Measurements from ENCODE around the gene MAD1L1.
"Not testable (repeated sequence)": the region's sequence is repeated elsewhere in the genome, so short reads cannot be mapped to it uniquely, and the experiment has no call there.

Gene MAD1L1

DNA sequence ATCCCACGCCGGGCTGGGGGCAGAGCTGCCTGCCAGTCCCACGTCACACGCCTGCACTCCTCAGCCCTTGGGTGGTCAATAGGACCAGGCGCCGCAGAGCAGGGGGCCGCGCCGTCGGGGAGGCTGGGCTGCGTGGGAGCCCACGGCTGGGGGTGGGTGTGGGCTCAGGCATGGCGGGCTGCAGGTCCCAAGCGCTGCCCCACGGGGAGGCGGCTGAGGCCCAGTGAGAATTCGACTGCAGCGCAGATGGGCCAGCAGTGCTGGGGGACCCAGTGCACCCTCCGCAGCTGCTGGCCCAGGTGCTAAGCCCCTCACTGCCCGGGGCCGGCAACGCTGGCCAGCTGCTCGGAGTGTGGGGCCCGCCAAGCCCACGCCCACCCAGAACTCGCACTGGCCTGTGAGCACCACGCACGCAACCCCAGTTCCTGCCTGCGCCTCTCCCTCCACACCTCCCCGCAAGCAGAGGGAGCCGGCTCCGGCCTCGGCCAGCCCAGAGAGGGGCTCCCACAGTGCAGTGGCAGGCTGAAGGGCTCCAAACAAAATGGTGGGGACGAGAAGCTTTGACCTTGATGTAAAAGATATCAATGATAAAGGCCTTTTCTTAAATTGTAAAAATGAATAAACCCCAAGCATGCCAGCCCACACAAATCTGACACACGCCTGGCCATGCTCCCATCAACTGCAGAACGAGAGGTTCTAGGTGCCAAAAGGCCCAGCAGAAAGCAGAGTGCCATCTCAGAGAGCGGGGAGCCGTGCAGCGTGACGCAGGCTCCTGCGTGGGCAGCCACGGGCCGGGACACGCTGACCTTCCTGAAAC is 255.5 kb downstream of the MAD1L1 start:
- no peak for DNase-seq

DNA sequence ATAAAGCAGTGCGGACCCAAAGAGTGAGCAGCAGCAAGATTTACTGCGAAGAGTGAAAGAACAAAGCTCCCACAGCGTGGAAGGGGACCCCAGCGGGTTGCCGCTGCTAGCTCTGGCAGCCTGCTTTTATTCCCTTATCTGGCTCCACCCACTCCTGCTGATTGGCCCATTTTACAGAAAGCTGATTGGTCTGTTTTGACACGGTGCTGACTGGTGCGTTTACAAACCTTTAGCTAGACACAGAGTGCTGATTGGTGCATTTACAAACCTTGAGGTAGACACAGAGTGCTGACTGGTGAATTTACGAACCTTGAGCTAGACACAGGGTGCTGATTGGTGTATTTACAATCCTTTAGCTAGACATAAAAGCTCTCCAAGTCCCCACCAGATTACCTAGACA is 256.2 kb downstream of the MAD1L1 start:
- not testable (repeated sequence) for DNase-seq

DNA sequence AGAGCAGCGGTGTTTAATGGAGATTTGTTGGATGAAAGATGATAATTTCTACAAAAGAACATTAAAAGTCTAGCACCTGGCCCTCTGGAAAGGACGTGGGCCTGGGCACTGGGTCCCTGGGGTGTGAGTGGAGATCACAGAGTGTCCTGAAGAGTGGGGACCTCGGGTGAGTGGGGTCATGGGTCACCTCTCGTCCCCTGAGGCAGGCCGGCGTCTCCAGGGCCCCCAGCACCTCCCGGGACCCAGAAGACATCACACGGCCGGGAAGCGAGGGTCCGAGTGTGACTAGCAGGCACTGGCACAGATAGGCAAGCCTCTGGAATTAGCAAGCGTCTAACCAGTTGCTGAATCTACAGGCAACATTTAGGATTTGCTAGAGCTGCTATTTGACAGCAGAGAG is 257.2 kb downstream of the MAD1L1 start:
- DNase-seq = no peak

DNA sequence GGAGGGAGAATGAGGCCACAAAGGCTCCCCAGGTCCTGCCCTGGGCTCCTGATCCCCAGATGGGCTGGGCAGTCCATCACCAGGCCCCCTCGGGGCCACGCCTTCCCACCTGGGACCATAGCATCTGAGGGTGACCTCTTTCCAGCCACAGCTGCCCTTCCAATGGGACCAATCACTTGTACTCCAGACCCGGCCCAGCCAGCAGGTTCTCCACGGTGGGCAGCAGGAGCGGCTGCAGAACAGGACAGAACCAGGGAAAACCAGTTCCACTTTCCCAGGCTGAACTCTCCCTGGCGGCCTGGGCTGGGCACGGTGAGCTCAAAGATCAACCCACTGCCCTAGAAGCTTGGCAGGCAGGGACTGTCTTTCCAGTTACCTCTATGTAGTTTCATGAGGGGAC is 257.6 kb downstream of the MAD1L1 start:
- no peak for DNase-seq

DNA sequence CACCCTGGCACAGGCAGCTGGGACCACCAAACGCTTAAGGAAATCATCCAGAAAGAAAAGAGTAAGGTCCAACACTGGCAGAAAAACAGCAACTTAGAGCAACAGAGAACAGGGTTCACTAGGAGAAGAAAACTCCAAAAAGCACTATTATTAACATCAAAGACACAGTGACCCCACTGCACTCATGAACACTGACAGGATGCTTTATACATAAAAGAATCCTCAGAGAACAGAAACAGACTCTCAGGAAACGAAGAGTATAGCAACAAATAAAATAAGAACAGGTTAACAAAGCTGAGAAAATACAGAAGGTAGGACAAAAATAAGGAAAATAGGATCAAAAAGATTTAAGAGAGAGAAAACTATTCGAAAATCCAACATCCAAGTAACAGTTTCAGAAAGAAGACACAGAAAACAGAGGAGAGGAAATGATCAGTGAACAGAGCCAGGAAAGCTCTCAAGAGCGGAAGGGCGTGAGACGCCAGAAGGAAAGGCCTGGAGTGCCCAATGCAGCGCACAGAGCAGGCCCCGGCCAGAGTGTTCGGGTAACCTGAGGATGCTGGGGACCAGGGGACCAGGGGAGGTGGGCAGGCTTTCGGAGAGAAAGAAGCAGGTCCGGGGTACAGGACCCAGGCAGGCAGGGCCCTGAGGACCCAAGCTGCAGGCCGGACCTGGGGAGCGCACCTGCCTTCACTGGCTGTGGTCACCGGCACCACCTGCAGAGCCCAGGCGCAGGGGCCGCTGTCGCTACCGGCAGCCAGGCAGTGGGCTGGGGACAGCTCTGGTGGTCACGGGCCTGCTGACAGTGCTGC is 258.2 kb downstream of the MAD1L1 start:
- no peak for DNase-seq

DNA sequence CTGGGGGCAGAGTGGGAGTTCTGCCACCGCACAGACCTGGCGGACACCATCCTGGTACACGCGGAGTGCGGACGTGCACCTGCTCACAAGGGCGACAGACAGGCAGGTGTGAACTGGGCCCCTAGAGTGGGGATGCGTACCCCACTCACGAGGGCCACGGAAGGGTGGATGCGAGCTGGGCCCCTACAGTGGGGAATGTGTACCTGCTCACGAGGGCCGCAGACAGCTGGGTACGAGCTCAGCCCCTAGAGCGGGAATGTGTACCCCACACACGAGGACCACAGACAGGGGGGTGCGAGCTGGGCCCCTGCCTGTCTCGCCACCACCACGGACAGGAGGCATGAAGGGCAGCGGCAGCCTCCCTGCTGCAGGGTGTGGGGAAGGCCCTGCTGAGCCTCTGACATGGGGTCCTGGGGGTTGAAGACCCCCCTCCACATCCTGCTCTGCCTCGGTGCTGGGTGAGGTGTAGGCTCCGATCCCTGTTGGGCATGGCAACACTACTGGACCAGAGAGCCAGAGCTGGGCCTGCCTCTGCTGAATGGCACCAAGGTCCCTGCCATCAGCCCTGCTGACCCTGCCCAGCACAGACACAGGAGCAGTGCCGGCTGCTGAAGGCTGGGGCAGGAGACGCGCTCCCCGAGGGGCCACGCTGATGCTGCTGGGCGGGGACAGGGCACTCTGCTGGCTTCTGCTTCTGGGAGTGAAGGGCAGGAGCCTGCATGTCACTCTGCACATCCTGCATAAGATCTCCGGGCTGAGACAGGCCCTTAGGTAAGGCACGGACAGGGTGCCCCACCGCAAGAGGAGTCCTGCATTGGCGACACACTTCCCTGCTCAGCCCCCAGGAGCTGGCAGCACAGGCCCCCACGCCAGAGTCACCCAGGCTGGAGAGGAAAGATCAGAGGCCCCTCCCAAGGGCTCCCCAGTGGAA is 259.2 kb downstream of the MAD1L1 start:
- no peak for DNase-seq

DNA sequence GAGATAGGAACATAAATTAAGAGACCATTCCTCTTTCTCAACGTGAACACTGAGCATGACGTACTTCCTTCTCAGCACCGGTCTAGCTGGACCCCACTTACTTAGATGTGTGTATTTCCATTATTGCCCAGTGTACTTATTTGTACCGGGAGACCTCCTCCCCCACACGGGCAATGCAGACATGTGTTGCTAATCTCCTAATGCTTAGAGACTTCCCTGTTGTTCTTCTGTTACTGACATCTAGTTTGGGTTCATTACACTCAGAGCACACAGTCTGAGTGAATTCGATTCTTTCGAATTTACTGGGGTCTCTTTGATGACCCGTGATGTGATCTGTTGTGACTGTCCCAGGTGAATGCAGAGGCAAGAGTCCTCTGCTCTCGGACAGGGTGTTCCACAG is 260.0 kb downstream of the MAD1L1 start:
- no peak for DNase-seq

DNA sequence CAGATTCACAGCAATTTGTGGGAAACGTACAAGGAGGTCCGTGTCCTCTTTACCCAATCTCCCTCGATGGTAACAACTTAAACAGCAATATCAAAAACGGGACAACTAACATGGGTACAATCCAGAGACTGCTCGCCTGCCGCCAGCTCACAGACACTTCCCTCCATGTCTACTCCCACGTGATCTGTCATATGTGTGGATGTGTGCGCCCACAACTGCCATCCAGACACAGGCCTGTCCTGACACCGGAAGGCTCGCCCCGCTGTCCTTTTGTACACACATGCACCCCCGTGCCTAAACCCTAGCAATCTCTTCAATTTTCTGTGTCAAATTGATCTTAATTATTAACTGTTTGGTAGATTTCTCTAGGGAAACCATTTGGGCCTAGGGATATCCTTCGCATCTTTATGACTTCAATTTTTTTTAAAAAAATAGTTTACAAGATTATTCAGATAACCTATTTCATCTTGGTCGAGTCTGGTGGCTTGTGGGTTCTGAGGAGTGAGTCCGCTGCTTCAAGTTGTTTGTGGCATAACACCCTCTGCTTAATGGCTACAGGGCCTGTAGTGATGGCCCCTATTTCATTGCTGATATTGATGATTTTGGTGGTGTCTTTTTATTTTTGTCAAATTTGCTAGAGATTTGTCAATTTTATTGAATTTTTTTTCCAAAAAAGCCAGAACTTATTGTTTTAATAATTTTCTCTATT is 260.6 kb downstream of the MAD1L1 start:
- no peak for DNase-seq

DNA sequence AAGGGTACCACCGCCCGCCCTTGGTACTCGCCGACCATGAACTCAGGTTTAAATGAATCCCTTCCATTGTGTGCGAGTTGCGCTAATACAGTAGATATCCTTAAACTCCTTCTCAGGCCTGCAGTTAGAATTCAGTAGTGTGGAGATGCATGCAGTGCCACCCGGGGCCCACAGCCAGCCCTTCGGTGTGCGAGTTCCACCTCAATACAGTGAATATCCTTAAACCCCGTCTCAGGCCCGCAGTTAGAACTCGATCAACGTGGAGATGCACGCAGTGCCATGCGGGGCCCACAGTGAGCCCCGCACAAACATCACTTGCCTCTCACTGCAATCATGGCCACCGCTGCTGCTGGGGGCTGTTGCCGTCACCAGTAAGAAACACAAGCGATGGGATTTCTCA is 261.9 kb downstream of the MAD1L1 start:
- no peak for DNase-seq

DNA sequence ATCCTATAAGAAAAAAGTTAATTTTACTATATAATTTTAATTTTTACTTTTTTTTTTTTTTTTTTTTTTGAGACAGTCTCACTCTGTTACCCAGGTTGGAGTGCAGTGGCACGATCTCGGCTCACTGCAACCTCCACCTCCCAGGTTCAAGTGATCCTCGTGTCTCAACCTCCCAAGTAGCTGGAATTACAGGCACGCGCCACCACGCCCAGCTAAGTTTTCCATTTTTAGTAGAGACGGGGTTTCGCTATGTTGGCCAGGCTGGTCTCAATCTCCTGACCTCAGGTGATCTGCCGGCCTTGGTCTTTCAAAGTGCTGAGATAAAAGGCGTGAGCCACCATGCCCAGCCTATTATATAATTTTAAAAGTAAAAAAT is 262.5 kb downstream of the MAD1L1 start:
- not testable (repeated sequence) for DNase-seq

DNA sequence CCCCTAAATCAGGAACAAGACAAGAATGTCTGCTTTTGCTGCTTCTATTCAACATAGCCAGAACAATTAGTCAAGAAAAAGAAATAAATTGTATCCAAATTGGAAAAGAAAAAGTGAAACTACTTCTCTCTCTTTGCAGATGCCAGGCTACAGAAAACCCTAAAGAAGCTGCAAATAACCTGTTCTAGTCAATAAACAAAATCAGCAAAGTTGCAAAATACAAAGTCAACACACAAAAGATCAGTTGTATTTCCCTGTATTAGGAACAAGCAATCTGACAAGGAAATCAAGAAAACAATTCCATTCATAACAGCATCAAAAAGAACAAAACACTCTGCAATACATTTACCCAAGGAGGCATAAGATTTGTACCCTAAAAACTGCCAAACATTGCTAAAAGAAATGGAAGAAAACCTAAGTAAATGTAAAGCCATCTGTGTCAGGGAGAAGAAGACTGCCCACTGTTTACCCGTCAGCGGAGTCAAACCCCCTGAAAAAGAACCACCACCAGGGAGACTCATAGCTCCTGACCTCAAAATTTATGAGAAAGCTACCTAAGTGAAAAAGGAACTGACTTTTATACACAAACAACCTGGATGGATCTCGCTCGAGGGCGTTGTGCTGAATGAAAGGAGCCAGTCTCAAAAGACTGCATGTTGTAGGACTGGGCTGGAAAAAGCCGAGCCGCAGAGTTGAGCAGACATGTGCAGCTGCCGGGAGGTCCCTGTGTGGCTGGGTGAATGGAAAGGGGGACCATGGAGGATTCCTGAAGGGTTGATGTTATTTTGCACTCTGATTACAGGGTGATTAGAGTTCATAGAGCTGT is 263.1 kb downstream of the MAD1L1 start:
- no peak for DNase-seq

DNA sequence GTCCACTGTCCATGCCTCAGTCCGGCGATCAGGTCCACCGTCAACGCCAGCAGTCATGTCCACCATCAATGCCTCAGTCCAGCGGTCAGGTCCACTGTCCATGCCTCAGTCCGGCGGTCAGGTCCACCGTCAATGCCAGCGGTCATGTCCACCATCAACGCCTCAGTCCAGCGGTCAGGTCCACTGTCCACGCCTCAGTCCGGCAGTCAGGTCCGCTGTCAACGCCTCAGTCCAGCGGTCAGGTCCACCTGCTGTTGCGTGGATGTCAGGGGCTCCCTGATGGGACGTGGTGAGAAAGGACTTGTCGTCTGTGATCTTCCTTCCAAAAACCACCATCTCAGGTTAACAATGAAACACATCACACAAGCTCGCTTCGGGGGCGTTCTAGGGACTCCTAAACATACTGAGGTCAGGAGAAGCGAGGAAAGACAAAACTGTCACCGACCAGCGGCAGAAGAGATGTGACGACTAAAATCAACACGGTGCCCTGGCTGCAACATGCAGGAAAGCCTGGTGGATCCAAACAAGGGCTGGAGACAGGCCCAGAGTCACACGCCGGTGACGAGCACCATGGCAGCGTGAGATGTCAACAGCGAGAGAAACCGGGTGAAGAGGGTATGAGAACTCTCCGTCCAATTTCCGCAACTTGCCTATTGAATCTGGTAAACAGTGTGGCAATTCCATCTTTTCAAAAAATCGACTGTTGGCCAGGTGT is 264.2 kb downstream of the MAD1L1 start:
- DNase-seq = no peak

DNA sequence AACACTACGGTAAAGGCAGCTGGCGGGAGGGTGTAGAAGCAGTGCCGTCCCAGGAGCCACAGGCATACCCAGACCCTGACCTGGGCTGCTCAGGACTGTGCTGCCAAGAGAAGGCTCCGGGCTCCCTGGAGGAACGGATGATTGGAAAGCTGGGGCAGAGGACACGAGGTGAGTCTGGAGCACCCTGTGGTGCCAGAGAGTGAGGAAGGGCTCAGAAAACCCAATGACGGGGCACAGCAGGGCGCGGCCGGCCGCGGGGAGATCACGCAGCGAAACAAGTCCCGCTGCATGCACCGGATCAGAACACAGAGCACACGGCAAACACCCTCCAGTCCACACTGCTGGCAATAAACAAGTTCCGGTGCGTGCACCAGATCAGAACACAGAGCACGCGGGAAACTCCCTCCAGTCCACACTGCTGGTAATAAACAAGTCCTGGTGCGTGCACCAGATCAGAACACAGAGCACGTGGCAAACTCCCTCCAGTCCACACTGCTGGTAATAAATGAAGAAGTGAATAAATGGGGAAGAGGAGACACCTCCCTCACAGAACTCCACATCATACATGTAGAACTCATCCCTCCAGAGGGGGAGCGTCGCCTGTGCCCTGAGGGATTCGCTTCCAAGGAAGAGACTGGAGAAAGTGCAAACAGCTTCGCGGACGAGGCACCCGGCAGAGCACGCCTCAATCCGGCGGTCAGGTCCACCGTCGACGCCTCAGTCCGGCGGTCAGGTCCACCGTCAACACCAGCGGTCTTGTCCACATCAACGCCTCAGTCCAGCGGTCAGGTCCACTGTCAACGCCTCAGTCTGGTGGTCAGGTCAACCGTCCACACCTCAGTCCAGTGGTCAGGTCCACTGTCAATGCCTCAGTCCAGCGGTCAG is 265.0 kb downstream of the MAD1L1 start:
- no peak for DNase-seq

DNA sequence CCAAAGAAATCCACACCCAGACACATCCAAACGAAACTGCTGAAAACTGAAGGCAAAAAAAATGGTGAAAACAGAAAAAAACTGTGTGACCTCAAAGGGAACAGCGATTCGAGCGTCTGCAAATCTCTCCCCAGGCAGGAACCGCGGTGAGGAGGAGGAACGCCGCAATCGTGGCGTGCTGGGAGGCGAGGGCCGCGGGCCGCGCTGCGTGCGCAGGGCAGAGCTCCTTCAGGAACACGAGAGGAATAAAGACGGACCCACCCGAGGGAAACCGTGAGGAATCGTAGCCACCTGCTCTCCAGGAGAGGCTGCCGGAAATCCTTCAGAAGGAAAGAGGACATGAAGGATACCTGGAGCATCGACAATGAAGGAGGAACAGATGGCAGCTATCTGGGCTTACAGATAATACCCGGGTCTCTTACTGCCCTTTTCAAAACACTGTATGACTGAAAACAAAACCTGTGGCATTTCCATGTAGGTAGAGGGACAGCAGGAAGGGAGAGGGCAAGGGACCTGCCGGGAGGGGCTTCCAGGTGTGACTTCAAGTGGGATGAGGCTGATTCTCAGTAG is 266.0 kb downstream of the MAD1L1 start:
- no peak for DNase-seq

DNA sequence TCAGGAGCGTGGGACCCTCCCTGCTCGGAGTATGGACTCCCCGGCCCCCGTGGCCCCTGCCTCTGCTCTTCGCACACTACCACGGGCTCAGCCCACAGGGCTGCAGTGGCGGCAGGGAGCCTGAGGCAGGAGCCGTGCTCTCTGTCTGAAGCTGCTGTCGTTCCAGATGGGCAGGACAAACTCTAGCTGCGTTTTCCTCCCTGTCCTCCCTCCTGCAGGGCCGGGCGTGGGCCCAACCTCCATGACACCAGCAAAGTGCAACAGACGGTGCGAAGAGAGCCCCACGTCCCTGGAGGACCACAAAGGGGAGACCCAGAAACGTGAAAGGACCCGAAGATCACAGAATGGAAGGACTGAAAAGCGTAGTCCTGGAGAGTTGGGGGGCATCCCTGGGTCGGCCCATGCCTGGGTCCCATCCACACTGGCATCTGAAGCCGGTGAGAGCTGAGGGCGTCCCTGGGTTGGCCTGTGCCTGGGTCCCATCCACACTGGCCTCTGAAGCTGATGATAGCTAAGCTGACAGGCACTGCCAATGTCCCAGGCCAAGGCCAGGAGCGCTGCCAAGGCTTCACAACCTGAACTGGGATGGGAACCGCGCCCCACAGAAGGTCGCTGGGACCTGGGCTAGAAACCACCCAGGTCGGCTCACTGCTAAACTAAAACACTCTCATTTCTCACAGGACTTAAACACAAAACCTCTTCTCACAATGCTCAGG is 267.0 kb downstream of the MAD1L1 start:
- DNase-seq = no peak

DNA sequence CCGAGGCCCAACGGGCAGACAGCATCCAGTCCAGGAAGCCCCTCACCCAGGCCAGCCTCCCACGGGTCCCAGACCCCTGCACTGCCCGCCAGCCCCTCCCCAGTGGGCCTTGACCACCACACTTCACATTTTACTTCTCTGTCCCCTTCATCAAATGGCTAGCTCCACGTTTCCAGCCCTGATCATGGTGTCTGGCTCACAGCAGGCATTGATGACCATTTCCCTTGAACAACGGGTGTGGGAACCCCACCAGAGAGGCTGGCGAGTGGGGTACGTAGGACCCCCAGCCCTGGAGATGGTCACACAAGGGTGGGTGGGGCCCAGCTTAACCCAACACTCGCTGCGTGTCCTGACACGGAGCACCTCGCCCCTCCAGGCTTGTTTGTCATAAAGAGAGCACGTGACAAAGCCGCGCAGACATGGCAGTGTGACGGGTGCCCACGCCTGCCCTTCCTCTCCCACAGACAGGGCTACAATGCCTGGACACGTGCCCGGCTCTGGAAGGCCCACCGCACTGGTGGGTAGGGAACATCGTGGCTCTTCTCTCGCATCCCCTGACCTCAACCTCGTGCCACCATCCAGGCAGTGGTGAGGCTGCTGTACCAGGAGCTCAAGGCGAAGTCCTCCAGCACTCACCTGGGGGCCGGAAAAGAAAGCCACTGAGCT is 267.7 kb downstream of the MAD1L1 start:
- no peak for DNase-seq

DNA sequence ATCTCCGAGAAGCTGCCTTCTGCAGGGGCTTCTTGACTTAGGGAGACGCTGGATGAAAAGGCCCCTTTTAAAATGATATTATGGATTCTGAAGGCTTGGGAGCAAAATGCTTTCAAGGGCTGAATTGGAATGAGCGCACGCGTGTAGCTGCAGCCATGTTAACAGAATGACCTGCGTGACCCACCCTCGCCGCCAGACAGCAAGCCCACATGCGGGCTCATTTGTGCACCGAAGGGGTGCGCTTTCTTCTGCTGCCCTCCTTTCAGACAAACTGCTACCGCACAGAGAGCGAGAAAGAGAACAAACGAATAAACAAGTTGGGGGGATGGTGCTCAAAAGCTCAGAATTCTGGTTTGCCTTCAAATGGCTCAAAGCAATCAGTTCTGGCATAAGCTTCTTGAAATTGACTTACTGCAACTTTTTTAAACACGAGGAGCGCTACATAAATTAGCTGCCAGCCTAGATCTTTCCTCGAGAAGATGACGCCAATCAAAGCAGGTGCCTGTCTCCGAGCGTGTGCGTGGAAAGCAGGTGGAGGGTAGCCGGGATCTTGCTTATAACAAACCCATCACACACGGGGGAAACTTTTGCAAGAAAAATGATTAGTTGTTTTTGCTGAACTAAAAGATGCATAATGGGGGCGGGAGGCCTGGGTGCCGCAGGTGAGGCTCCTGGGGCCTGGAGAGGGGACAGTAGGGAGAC is 268.4 kb downstream of the MAD1L1 start:
- no peak for DNase-seq

DNA sequence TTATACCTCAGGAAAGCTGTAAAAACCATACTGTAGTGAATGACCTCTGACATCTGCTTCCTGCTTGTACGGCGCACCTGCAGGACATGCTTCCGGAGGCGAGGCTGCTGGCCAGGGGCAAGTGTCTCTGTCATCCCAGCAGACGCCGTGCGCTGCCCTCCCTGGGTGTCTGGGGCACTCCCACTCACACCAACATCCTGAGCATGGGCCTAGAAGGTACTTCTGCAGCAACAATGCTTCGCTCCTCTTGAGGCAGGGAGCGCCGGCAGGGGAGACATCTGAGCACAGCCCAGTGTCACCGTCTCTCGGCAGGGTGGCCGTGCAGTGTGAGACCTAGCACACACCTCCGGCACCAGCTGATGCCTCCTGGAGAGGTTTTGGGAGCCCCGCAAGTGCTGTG is 269.2 kb downstream of the MAD1L1 start:
- DNase-seq = no peak

Measured in SIG-M5 (cell line).